Activated CD4-positive, alpha-beta T cell treated with anti-CD3 and anti-CD28 coated beads for 36 hours (primary cell): ENCODE data around the gene UNC13D. TPM values are rescaled to one million over a fixed set of nuclear protein-coding genes. Genes with fewer than 3 reads are reported as not detected.

Source experiments
- ATAC-seq: fragments of 200-7000 bp; cut with Tn5 transposase; one replicate; pipeline ENCODE4 v1.10.0; 2021; ENCODE audit warnings: mild to moderate bottlenecking, moderate library complexity
- CTCF ChIA-PET: fragments of 350-600 bp; sonication (Branson Sonifier 250); formaldehyde crosslinking; loops from one replicate; lab custom pipeline; 2021; ENCODE audit warnings: antibody characterized with exemption; lab: Charles Lee
- POLR2A ChIA-PET: fragments of 350-600 bp; sonication (Branson Sonifier 250); formaldehyde crosslinking; loops from one replicate; lab custom pipeline; 2021; ENCODE audit warnings: antibody characterized with exemption, inconsistent platforms; lab: Charles Lee
- DNase-seq: peaks from one replicate; pipeline ENCODE4 v3.0.0-alpha.2; 2020
- H3K27ac Mint-ChIP-seq: one replicate; pipeline ENCODE4 v1.8.0; 2021; ENCODE audit warnings: mixed read lengths
- H3K27me3 Mint-ChIP-seq: one replicate; pipeline ENCODE4 v1.8.0; 2021; ENCODE audit warnings: mixed read lengths
- H3K36me3 Mint-ChIP-seq: one replicate; pipeline ENCODE4 v1.8.0; 2021; ENCODE audit warnings: low read depth, mixed read lengths
- H3K4me1 Mint-ChIP-seq: one replicate; pipeline ENCODE4 v1.8.0; 2021; ENCODE audit warnings: mixed read lengths
- H3K4me3 Mint-ChIP-seq: one replicate; pipeline ENCODE4 v1.8.0; 2021; ENCODE audit warnings: mild to moderate bottlenecking, moderate library complexity, mixed read lengths
- H3K9me3 Mint-ChIP-seq: one replicate; pipeline ENCODE4 v1.8.0; 2021; ENCODE audit warnings: low read depth, mixed read lengths
- intact Hi-C, 2 experiments: fragments of 100-400 bp; cut with DNase I in 1 of 2; cut with micrococcal nuclease in 1 of 2; formaldehyde crosslinking; loops; one replicate each; pipeline versions ENCODE4 v1.14.2 to v1.15.1; 2022 to 2024; cut with DNase I, micrococcal nuclease
- total RNA-seq, 2 experiments: library from RNA; stranded (reverse); gene quantifications; one replicate each; pipeline ENCODE4 v1.2.3, GENCODE V29; 2021

Gene UNC13D
- total RNA-seq, 2 experiments from 2014 or later, result 106 to 133 TPM

DNA sequence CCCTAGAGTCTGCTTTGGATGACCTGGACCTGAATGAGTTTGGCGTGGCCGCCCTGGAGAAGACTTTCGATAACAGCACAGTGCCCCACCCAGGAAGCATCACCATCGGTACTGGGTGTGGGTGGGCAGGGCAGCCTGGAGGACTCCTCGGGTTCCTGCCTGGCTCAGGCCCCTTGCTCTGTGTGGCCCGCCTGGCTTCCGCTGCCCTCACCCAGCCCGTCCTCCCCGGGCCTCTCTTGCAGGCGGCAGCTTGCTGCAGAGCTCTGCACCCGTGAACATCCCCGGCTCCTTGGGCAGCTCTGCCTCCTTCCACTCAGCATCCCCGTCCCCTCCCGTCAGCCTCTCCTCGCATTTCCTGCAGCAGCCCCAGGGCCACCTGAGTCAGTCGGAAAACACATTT lies 24.5 kb downstream of the UNC13D start:
- intact Hi-C loops, result no loop called here
- Mint-ChIP-seq H3K36me3 (peaks cover 19% of the 10 kb centered on the region), H3K4me1 (peaks cover 15% of the 10 kb centered on the region), H3K27ac (no peak overlapping the region), H3K9me3 (no peaks in the 10 kb centered on the region), H3K27me3 (no peaks in the 10 kb centered on the region), H3K4me3 (no peak overlapping the region)
- ATAC-seq (no peak), DNase-seq (no peak)
- ChIA-PET POLR2A (no interaction called here), CTCF (interaction anchor here (1.0 to 1.6 kb wide), 2 partner anchors 9 to 10 kb away, joined by 4 to 5 read pairs; no protein-coding TSS in a partner anchor)

DNA sequence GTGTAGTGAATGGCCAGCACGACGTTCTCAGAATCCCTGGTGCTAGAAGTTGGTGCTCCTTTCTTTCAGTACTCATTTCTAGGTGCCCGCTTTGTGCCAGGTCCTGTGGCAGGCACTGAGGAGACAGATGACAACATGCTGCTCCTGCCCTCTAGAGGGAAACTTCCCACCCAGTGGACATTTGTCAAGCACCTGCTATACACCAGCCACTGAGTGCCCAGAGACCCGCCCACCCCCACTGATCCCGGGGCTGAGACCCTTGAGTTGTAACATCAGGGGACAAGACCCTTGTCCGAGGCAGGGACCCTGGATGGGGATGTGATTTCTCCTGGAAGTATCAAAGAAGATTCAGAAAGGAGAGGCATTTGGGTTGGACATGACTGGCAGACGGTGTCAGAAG lies 25.1 kb downstream of the UNC13D start:
- no peak overlapping the region for H3K27ac Mint-ChIP-seq
- CTCF ChIA-PET, result interaction anchor here (1.0 kb wide), 1 partner anchor 9 kb away, joined by 5 read pairs; no protein-coding TSS in a partner anchor
- H3K4me3 Mint-ChIP-seq, result no peak overlapping the region
- H3K27me3 Mint-ChIP-seq, result no peaks in the 10 kb centered on the region
- ATAC-seq (no peak), DNase-seq (no peak)
- peaks cover 15% of the 10 kb centered on the region for H3K4me1 Mint-ChIP-seq
- intact Hi-C loops, result no loop called here
- H3K36me3 Mint-ChIP-seq, result peaks cover 23% of the 10 kb centered on the region
- POLR2A ChIA-PET, result interaction anchor here (1.6 kb wide), 1 partner anchor 8 kb away, joined by 4 read pairs; no protein-coding TSS in a partner anchor
- no peaks in the 10 kb centered on the region for H3K9me3 Mint-ChIP-seq

DNA sequence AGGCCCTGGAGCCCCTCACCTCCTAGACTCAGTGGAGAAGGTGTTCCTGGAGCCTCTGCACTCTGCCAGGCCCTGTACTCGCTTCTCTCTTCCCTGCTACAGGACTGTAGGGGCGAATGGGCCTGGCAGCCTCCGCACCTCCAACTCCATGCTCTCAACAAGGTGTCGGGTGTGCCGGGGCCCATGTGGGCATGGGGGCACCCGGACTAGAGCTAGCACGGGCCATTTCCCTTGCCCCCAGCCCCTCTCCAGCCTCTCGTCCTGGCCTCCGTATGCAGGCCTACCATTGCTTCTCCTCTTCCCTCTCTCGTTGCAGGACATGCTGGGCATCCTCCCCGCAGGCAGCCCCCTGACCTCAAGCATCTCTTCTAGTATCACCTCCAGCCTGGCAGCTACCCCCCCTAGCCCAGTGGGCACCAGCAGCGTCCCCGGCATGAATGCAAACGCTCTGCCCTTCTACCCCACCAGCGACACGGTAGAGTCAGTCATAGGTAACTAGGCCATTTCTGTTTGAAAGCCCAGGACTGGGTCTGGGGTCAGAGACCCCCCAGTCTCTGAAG lies 25.8 kb downstream of the UNC13D start:
- Mint-ChIP-seq H3K9me3 (no peaks in the 10 kb centered on the region), H3K4me1 (peaks cover 15% of the 10 kb centered on the region), H3K27ac (no peak overlapping the region), H3K4me3 (no peak overlapping the region), H3K27me3 (no peaks in the 10 kb centered on the region), H3K36me3 (peaks cover 26% of the 10 kb centered on the region)
- DNase-seq (no peak), ATAC-seq (no peak)
- ChIA-PET POLR2A (interaction anchor here (1.6 kb wide), 1 partner anchor 9 kb away, joined by 4 read pairs; no protein-coding TSS in a partner anchor), CTCF (interaction anchor here (3.5 kb wide), 1 partner anchor 9 kb away, joined by 11 read pairs; no protein-coding TSS in a partner anchor)
- intact Hi-C loops, result no loop called here

DNA sequence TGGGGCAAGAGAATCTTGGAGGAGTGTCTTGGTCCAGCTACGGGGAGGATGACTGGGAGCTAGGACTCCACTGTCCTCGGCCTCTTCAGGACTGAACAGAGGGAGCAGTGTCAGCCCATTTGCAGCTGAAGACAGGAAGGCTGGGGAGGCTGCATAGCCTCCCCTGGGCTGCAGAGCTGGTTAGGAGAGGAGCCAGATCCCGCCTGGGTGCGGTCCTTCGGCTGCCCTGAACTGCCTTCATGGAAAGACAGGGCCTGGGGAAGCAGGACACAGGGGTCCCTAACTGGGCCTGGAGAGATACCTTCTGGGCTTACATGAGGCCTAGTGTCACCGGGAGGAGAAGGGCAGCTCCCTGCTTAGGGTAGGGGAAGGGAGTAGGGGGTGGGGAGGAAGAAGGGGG lies 26.6 kb downstream of the UNC13D start:
- ChIA-PET CTCF (interaction anchor here (1.2 to 3.5 kb wide), 2 partner anchors 10 to 30 kb away, joined by 3 to 11 read pairs; no protein-coding TSS in a partner anchor), POLR2A (no interaction called here)
- no peak for ATAC-seq
- no peak overlapping the region for H3K27ac Mint-ChIP-seq
- intact Hi-C loops, result no loop called here
- no peak for DNase-seq
- H3K36me3 Mint-ChIP-seq, result peaks cover 26% of the 10 kb centered on the region
- H3K27me3 Mint-ChIP-seq, result no peaks in the 10 kb centered on the region
- no peaks in the 10 kb centered on the region for H3K9me3 Mint-ChIP-seq
- peaks cover 15% of the 10 kb centered on the region for H3K4me1 Mint-ChIP-seq
- H3K4me3 Mint-ChIP-seq, result no peak overlapping the region

DNA sequence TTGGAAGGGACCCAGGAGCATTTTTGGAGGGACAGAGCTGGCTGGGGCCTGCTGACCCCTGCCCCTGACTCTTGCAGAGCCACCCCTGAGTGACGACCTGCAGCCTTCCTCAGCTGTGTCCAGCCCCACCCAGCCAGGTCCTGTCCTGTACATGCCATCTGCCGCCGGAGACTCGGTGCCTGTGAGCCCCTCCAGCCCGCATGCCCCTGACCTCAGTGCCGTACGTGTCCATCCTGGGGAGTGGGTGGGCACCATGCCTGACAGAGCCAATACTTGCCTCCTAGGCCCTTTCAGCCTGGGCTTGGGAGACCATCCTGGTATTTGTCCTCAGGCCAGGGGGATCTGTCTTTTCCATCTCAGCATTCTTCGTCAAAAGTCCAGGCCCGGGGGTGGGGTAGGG lies 27.5 kb downstream of the UNC13D start:
- Mint-ChIP-seq H3K27me3 (no peaks in the 10 kb centered on the region), H3K9me3 (no peaks in the 10 kb centered on the region), H3K4me1 (peaks cover 6% of the 10 kb centered on the region), H3K4me3 (no peak overlapping the region), H3K27ac (no peak overlapping the region), H3K36me3 (peaks cover 28% of the 10 kb centered on the region)
- ATAC-seq, result no peak
- intact Hi-C loops, result no loop called here
- POLR2A ChIA-PET, result no interaction called here
- DNase-seq, result no peak
- CTCF ChIA-PET, result interaction anchor here (1.2 to 3.5 kb wide), 2 partner anchors 11 to 31 kb away, joined by 3 to 11 read pairs; no protein-coding TSS in a partner anchor

DNA sequence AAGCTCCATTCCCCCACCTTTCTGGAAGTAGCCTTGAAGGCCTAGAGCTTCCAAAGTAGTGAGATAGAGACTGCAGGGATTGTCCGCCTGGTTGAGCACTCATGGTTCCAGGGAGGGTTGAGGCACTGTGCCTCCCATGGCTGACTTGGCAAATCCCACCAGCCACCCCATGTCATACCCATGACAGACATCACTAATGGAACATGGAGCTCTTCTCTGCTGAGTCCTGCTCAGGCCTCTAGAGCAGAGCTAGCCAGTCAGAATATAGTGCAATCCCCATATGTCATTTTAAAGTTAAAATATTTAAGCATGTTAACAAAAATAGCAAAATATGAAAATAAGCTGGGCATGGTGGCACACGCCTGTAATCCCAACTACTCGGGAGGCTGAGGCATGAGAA lies 28.8 kb downstream of the UNC13D start:
- H3K4me1 Mint-ChIP-seq, result no peaks in the 10 kb centered on the region
- no peak for DNase-seq
- no peak for ATAC-seq
- no peak overlapping the region for H3K4me3 Mint-ChIP-seq
- intact Hi-C loops, result no loop called here
- POLR2A ChIA-PET, result interaction anchor here (0.8 kb wide), 1 partner anchor 14 kb away, joined by 5 read pairs; no protein-coding TSS in a partner anchor
- H3K27ac Mint-ChIP-seq, result no peak overlapping the region
- no peaks in the 10 kb centered on the region for H3K9me3 Mint-ChIP-seq
- no peaks in the 10 kb centered on the region for H3K27me3 Mint-ChIP-seq
- peaks cover 22% of the 10 kb centered on the region for H3K36me3 Mint-ChIP-seq
- CTCF ChIA-PET, result interaction anchor here (0.7 to 3.5 kb wide), 2 partner anchors 10 to 12 kb away, joined by 5 to 11 read pairs; no protein-coding TSS in a partner anchor

DNA sequence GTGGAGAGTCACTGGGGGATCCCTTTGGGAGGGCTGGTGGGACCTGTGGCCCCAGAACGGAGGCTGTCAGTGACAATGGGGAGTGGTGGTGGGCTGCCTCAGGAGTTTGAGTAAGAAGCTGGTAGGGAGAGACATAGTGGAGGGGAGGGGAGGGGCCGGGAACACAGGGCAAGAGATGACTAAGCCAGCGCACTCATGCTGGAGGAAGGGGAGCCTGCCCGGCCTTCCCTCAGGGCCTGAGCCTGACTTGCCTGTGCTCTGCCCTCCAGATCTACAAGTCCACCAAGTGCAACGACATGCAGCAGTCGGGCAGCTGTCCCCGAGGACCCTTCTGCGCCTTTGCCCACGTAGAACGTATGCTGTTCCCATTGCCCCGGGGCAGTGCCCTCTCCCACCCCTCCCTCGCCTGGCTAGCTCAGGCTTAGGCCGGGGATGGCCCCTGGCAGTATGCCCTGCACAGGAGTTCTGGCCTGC lies 29.3 kb downstream of the UNC13D start:
- no peak overlapping the region for H3K27ac Mint-ChIP-seq
- H3K4me3 Mint-ChIP-seq, result no peak overlapping the region
- ATAC-seq (no peak), DNase-seq (no peak)
- ChIA-PET CTCF (interaction anchor here (3.5 kb wide), 1 partner anchor 13 kb away, joined by 11 read pairs; no protein-coding TSS in a partner anchor), POLR2A (interaction anchor here (0.8 kb wide), 1 partner anchor 14 kb away, joined by 5 read pairs; no protein-coding TSS in a partner anchor)
- H3K27me3 Mint-ChIP-seq, result no peaks in the 10 kb centered on the region
- peaks cover 22% of the 10 kb centered on the region for H3K36me3 Mint-ChIP-seq
- H3K4me1 Mint-ChIP-seq, result no peaks in the 10 kb centered on the region
- intact Hi-C loops, result no loop called here
- H3K9me3 Mint-ChIP-seq, result no peaks in the 10 kb centered on the region

DNA sequence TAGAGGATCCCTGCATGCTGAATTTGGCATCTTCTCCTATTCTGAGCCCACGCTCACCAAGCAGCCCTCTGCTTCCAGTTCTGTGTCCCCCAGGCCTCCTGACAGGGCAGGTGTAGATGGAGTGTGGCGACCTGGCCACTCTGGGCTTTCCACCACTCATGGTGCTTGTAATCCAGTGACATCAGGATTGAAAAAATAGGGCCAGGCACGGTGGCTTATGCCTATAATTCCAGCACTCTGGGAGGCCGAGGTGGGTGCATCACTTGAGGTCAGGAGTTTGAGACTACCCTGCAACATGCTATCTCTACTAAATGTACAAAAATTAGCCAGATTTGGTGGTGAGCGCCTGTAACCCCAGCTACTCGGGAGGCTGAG lies 30.2 kb downstream of the UNC13D start:
- CTCF ChIA-PET, result interaction anchor here (1.7 kb wide), 1 partner anchor 13 kb away, joined by 5 read pairs; no protein-coding TSS in a partner anchor

DNA sequence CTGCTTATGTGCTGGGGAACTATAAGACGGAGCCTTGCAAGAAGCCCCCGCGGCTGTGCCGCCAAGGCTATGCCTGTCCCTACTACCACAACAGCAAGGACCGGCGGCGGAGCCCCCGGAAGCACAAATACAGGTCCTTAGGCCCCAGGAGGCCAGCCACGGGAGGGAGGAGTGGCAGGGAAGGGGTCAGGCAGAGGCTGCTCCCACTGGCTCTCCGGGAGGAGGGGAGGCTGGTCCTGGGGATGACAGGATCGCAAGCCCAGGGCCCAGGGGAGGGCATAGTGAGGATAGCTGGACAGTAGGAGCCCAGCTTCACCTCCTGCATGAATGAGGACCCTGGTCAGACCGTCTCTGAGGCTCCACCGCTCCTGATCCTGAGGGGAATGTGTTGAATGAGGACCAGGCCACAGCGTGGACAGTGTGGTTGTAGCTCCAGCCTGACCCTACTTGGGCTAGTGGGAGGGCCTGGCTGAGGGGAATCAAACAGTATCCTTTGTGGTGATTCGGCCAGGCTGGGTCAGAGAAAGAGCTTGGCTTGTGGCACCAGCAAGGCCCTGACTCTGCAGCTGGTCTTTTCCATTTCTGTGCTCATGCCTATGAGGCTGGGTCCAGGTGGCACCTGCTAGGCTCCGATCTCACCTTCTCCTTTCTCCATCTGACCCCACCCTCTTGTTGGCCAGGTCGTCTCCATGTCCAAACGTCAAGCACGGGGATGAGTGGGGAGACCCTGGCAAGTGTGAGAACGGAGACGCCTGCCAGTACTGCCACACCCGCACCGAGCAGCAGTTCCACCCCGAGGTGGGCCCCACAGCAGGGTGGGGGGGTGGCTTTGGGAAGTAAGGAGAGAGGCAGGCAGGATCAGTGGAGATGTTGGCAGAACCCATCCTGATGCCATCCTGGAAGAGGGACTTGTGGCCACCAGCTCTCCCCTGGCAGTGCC lies 30.9 kb downstream of the UNC13D start:
- DNase-seq, result no peak
- Mint-ChIP-seq H3K9me3 (no peaks in the 10 kb centered on the region), H3K27me3 (no peaks in the 10 kb centered on the region), H3K27ac (no peak overlapping the region), H3K4me3 (no peak overlapping the region), H3K36me3 (peaks cover 15% of the 10 kb centered on the region), H3K4me1 (peaks cover 4% of the 10 kb centered on the region)
- ATAC-seq, result no peak
- intact Hi-C loops, result no loop called here
- ChIA-PET CTCF (interaction anchor here (0.7 to 1.7 kb wide), 2 partner anchors 14 to 48 kb away, joined by 3 to 5 read pairs; partner anchors contain the start of gene GALK1), POLR2A (no interaction called here)

More for the DNA sequence above, 30.2 kb downstream of the UNC13D start:
- ATAC-seq (no peak), DNase-seq (no peak)
- H3K27ac Mint-ChIP-seq, result no peak overlapping the region
- POLR2A ChIA-PET, result no interaction called here
- intact Hi-C loops, result no loop called here
- H3K4me1 Mint-ChIP-seq, result no peaks in the 10 kb centered on the region
- H3K4me3 Mint-ChIP-seq, result no peak overlapping the region
- H3K36me3 Mint-ChIP-seq, result peaks cover 18% of the 10 kb centered on the region
- H3K9me3 Mint-ChIP-seq, result no peaks in the 10 kb centered on the region
- H3K27me3 Mint-ChIP-seq, result no peaks in the 10 kb centered on the region

DNA sequence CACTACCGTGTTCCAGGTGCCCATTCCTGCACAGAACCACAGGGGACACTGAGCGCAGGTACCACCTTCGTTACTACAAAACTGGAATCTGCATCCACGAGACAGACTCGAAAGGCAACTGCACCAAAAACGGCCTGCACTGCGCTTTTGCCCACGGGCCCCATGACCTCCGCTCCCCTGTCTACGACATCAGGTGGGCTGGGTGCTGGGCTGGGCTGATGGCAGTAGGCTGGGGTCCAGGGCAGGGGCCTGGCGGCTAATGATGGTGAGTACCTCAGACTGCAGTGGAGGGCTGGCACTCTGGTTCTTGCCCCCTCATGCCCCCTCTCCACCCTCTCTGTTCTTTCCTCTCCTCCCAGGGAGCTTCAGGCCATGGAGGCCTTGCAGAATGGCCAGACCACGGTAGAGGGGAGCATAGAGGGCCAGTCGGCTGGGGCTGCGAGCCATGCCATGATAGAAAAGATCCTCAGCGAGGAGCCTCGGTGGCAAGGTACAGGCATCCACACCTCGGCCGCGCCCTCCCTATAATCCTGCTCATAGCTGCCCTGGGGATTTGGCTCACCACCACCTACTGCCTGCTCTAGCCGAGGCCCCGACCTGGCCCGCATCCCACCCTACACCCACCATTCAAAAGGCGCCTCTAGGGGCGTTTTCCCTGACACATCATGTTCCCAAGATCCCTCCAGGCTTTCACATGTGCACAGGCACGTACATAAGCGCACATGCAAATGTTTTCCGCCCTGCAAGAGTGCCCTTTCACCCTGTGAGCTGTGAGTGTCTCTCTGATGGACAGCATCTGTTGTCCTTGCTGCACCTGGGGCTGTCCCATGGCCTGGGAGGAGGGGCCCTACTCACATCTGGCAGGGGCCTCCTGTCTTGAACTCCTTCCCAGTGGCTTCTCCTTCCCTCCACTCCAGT lies 31.8 kb downstream of the UNC13D start:
- intact Hi-C loops, result no loop called here
- Mint-ChIP-seq H3K9me3 (no peaks in the 10 kb centered on the region), H3K27me3 (no peaks in the 10 kb centered on the region), H3K36me3 (peaks cover 14% of the 10 kb centered on the region), H3K27ac (no peak overlapping the region), H3K4me1 (peaks cover 4% of the 10 kb centered on the region), H3K4me3 (no peak overlapping the region)
- DNase-seq, result no peak
- POLR2A ChIA-PET, result no interaction called here
- ATAC-seq, result no peak
- CTCF ChIA-PET, result interaction anchor here (1.7 kb wide), 1 partner anchor 15 kb away, joined by 5 read pairs; no protein-coding TSS in a partner anchor
